Measurements from ENCODE around the gene GLYATL3.

DNA sequence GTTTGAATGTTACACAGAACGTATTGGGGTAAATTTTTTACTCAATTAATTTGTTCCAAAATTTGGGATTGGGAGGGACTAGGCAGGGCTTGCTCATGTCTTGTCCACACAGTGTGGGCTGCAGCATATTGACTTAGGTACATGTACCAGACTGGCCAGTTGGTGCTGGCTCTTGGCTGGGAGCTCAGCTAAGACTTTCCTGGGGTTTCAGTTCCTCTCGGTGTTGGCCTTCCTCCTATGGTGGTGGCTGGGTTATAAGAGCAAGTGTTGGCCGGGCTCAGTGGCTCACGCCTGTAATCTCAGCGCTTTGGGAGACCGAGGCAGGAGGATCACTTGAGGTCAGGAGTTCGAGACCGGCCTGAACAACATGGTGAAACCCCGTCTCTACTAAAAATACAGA lies 31.7 kb upstream of the GLYATL3 start:
- TF ChIP-seq, protein P1, sequence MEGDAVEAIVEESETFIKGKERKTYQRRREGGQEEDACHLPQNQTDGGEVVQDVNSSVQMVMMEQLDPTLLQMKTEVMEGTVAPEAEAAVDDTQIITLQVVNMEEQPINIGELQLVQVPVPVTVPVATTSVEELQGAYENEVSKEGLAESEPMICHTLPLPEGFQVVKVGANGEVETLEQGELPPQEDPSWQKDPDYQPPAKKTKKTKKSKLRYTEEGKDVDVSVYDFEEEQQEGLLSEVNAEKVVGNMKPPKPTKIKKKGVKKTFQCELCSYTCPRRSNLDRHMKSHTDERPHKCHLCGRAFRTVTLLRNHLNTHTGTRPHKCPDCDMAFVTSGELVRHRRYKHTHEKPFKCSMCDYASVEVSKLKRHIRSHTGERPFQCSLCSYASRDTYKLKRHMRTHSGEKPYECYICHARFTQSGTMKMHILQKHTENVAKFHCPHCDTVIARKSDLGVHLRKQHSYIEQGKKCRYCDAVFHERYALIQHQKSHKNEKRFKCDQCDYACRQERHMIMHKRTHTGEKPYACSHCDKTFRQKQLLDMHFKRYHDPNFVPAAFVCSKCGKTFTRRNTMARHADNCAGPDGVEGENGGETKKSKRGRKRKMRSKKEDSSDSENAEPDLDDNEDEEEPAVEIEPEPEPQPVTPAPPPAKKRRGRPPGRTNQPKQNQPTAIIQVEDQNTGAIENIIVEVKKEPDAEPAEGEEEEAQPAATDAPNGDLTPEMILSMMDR (IDR thresholded peaks at IDR 0.05) = no peak
- no peak for TF ChIP-seq POLR2AphosphoS5 (IDR thresholded peaks at IDR 0.05)
